Muscle of leg (tissue), 11 donors: ENCODE data around the gene TSTD2. TPM values are rescaled to one million over a fixed set of nuclear protein-coding genes. Genes with fewer than 3 reads are reported as not detected.
"Not testable (repeated sequence)": the region's sequence is repeated elsewhere in the genome, so short reads cannot be mapped to it uniquely, and the experiment has no call there.

Experiments
- DNase-seq: peaks from one replicate; pipeline ENCODE4 v3.0.0; 2013
- H3K27ac ChIP-seq: one replicate; pipeline ENCODE4 v1.5.1; 2013; ENCODE audit warnings: mild to moderate bottlenecking, low read length, control low read depth
- H3K27me3 ChIP-seq: one replicate; pipeline ENCODE4 v1.6.1; 2013; ENCODE audit warnings: low read length; ENCODE audit not compliant: control insufficient read depth, insufficient read depth
- H3K36me3 ChIP-seq: one replicate; pipeline ENCODE4 v1.6.1; 2013; ENCODE audit warnings: low read length; ENCODE audit not compliant: control insufficient read depth, insufficient read depth
- H3K4me1 ChIP-seq: one replicate; pipeline ENCODE4 v1.6.1; 2013; ENCODE audit warnings: low read length; ENCODE audit not compliant: control insufficient read depth, insufficient read depth
- H3K4me3 ChIP-seq: one replicate; pipeline ENCODE4 v1.5.1; 2013; ENCODE audit warnings: low read length, control low read depth
- H3K9me3 ChIP-seq: replicated peaks from 2 replicates; pipeline ENCODE4 v1.6.1; 2013; ENCODE audit warnings: low read depth, low read length; ENCODE audit not compliant: control insufficient read depth
- WGBS: methylation state at CpG from one replicate; pipeline ENCODE4 v1.1.5; 2013; ENCODE audit warnings: missing lambda C conversion rate; ENCODE audit not compliant: insufficient coverage; 5-methylcytosine and 5-hydroxymethylcytosine counted together
- polyA plus RNA-seq, 8 donors: library from polyadenylated mRNA; unstranded; fragments of 120-200 nt; gene quantifications; one replicate each; pipeline versions ENCODE4 v1.2.1 to v1.2.3, GENCODE V29; 2013; ENCODE audit warnings: inconsistent platforms in 1 of 8, low replicate concordance in 1 of 8; ENCODE audit not compliant: insufficient read length in 8 of 8, insufficient read depth in 1 of 8
- total RNA-seq: library from RNA; stranded (reverse); fragments of 120-200 nt; gene quantifications from one replicate; pipeline ENCODE4 v1.2.4, GENCODE V29; 2013

Gene TSTD2
- total and polyA plus RNA-seq, 9 donors, result 17.6 to 30.4 (median 19.6) TPM

DNA sequence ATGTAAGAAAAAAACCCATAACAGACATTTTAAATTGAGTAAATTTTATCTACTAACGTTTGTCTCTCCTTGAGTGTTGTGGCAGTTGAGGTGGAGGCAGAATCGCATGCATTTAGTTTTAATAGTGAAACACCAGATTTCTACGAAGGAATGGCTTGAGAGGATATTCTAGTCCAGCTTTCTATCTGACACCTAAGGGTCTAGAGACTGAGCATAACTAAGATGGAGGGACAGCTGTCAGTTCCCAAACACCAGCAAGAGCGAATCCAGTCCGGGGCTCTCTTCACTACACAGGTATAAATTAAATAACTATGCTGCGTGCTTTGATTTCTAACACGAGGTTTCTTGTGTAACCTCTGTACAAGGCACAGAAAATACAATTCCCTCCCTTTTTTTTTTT, 1.9 kb upstream of the TSTD2 start:
- no peaks in the 10 kb centered on the region for H3K36me3 ChIP-seq
- no peaks in the 10 kb centered on the region for H3K27me3 ChIP-seq
- H3K4me3 ChIP-seq, result peak overlapping the region; percentile 9
- no peaks in the 10 kb centered on the region for H3K9me3 ChIP-seq
- WGBS, result 83% methylated on average over 2 of the region's 7 CpGs
- no peak for DNase-seq
- peaks cover 18% of the 10 kb centered on the region for H3K4me1 ChIP-seq
- no peak overlapping the region for H3K27ac ChIP-seq

GRCh38 chr9:97633859-97634490, 807 bp upstream of the TSTD2 start:
- no peaks in the 10 kb centered on the region for H3K36me3 ChIP-seq
- H3K27me3 ChIP-seq, result no peaks in the 10 kb centered on the region
- peak overlapping the region; percentile 71 for H3K4me3 ChIP-seq
- DNase-seq, result no peak
- H3K9me3 ChIP-seq, result no peaks in the 10 kb centered on the region
- WGBS, result under 1% methylated on average over 38 of the region's 43 CpGs
- H3K27ac ChIP-seq, result peak overlapping the region; percentile 99
- H3K4me1 ChIP-seq, result peaks cover 18% of the 10 kb centered on the region

DNA sequence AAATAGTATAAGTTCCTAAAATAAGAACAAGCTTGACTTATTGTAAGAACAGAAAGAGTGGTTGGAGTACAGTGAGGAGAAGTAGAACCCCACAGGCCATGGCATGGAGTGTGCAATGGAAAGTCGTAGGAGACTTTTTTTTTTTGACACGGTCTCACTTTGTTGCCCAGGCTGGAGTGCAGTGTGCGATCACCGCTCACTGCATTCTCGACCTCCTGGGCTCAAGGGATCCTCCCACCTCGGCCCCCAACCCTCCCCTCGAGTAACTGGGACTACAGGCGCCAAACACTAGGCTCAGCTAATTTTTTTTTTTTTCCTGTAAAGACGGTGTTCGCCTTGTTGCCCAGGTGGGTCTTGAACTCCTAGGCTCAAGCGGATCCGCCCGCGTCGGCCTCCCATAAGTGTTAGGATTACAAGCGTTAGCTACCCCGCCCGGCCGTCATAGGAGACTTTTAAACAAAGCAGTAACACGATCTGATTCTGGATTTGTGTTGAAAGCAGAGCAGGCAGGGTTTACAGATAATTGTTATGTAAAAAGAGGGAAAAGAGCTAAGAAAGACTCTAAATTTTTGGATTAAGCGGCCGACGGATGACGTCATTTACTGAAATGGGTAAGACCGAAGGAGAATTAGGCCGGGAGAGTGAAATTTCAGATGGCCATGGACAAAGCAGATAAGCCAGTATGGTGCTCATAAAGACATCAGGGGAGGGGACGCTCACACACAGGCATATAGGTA, 752 bp downstream of the TSTD2 start:
- Histone ChIP-seq H3K27me3 (no peaks in the 10 kb centered on the region), H3K4me3 (peak overlapping the region; percentile 71), H3K4me1 (peaks cover 18% of the 10 kb centered on the region), H3K36me3 (no peaks in the 10 kb centered on the region), H3K27ac (peak overlapping the region; percentile 99), H3K9me3 (no peaks in the 10 kb centered on the region)
- 2% methylated on average over 24 of the region's 27 CpGs for WGBS
- peak; percentile 88 for DNase-seq

GRCh38 chr9:97630591-97630990, 2.6 kb downstream of the TSTD2 start:
- Histone ChIP-seq H3K27ac (no peak overlapping the region), H3K4me1 (peaks cover 15% of the 10 kb centered on the region), H3K36me3 (no peaks in the 10 kb centered on the region), H3K27me3 (no peaks in the 10 kb centered on the region), H3K4me3 (no peak overlapping the region), H3K9me3 (no peaks in the 10 kb centered on the region)
- no peak for DNase-seq

DNA sequence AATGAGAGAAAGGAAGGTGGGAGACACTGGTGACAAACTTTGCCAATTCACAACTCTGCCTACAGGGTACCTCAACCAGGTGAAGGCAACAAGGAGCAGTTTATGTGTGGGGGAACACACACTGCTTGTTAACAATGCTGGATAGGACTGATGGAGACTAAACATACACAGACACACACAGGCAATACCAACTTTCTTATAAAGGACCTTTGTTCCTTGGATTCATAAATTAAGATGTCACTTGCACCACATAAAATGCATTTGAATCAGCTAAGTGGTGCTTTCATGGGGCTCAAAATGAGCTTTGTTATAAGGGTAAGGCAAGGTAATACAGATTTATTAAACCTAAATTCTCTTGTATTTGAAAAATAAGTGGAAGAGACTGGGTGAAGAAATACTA, 4.0 kb downstream of the TSTD2 start:
- Histone ChIP-seq H3K9me3 (no peaks in the 10 kb centered on the region), H3K36me3 (peaks cover 3% of the 10 kb centered on the region), H3K4me1 (peaks cover 9% of the 10 kb centered on the region), H3K27me3 (no peaks in the 10 kb centered on the region), H3K27ac (no peak overlapping the region), H3K4me3 (no peak overlapping the region)
- no peak for DNase-seq

DNA sequence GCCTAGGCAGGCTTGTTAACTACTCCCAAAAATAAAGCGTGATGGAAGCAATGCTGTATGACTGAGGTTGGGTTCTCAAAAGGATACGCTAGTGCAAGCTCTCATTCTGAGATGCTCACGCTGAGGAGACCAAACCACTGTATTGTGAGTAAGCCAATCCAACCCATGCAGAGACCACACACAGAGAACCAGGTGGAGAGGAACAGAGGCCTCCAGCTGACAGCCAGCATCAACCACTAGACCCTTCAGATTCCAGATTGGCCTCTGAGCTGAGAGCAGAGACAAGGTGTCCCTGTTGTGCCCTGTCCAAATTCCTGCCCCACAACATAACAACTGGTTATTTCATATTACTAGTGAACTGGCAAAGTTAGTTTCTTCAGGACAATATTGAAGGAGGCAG, 4.5 kb downstream of the TSTD2 start:
- no peaks in the 10 kb centered on the region for H3K9me3 ChIP-seq
- WGBS, result 90% methylated on average over 2 of the region's 3 CpGs
- H3K27ac ChIP-seq, result no peak overlapping the region
- H3K4me1 ChIP-seq, result peaks cover 9% of the 10 kb centered on the region
- H3K27me3 ChIP-seq, result no peaks in the 10 kb centered on the region
- no peak overlapping the region for H3K4me3 ChIP-seq
- peaks cover 7% of the 10 kb centered on the region for H3K36me3 ChIP-seq
- DNase-seq, result no peak

- DNase-seq, result no peak
- Histone ChIP-seq H3K4me3 (no peak overlapping the region), H3K9me3 (no peaks in the 10 kb centered on the region), H3K4me1 (peaks cover 9% of the 10 kb centered on the region), H3K36me3 (peaks cover 7% of the 10 kb centered on the region), H3K27ac (no peak overlapping the region), H3K27me3 (no peaks in the 10 kb centered on the region)
- WGBS, result 95% methylated on average over 2 of the region's 5 CpGs
Measured at GRCh38 chr9:97627624-97628023, 5.5 kb downstream of the TSTD2 start.

DNA sequence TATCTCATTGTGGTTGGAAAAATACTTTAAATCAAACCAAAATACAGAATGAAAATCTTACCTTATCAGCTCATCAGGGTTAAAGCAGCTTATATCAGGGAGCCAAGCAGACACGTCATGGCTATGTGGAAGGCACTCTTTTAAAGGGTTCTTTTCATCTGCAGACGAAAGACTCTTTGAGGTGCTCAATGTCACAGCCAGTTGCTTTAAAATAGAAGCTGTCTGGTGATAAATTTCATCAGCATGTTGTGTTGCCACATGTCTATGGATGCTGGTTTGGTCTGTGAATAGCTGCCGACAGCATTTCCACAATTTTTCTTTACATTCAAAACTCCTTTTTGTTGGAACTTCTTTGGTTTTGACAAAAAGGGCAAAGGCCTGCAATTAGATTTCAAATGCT, 7.5 kb downstream of the TSTD2 start:
- H3K27ac ChIP-seq, result no peak overlapping the region
- H3K4me3 ChIP-seq, result no peak overlapping the region
- H3K9me3 ChIP-seq, result no peaks in the 10 kb centered on the region
- WGBS, result 80% methylated on average over 1 of the region's 3 CpGs
- DNase-seq, result no peak
- H3K4me1 ChIP-seq, result no peaks in the 10 kb centered on the region
- no peaks in the 10 kb centered on the region for H3K27me3 ChIP-seq
- H3K36me3 ChIP-seq, result peaks cover 18% of the 10 kb centered on the region

GRCh38 chr9:97623946-97624345, 9.2 kb downstream of the TSTD2 start:
- Histone ChIP-seq H3K9me3 (no peaks in the 10 kb centered on the region), H3K27me3 (no peaks in the 10 kb centered on the region), H3K27ac (no peak overlapping the region), H3K4me3 (no peak overlapping the region), H3K4me1 (no peaks in the 10 kb centered on the region), H3K36me3 (peaks cover 18% of the 10 kb centered on the region)
- no peak for DNase-seq
- WGBS, result no CpG with 5 or more reads among the region's 1 CpG

- not testable (repeated sequence) for H3K9me3 ChIP-seq, DNase-seq, H3K27me3 ChIP-seq, H3K4me1 ChIP-seq, H3K27ac ChIP-seq, H3K4me3 ChIP-seq
- WGBS, result 96% methylated on average over 5 of the region's 5 CpGs
- H3K36me3 ChIP-seq, result peaks cover 24% of the 10 kb centered on the region
Measured at GRCh38 chr9:97622483-97622882, 10.7 kb downstream of the TSTD2 start.
